Ammon's horn (tissue), 1 donor: ENCODE measurements around the gene GNB5.
A peak's percentile ranks its signal among the peaks of the same experiment; 100 is the strongest.
"Not testable (repeated sequence)": the region's sequence is repeated elsewhere in the genome, so short reads cannot be mapped to it uniquely, and the experiment has no call there.

Experiments
- DNase-seq: peaks from one replicate; pipeline ENCODE4 v3.0.0-alpha.2; 2016; ENCODE audit warnings: low spot score

GNB5 gene

GRCh38 chr15:52112203-52112750, 78.9 kb downstream of the GNB5 start:
- DNase-seq: no peak

- no peak for DNase-seq
Observed at GRCh38 chr15:52111517-52112202, 79.5 kb downstream of the GNB5 start.

- DNase-seq: no peak
Observed at GRCh38 chr15:52109559-52110451, 81.4 kb downstream of the GNB5 start.

- DNase-seq: no peak
Observed at GRCh38 chr15:52107238-52107637, 84.0 kb downstream of the GNB5 start.

GRCh38 chr15:52106641-52107040, 84.6 kb downstream of the GNB5 start:
- no peak for DNase-seq

GRCh38 chr15:52105846-52106245, 85.3 kb downstream of the GNB5 start:
- DNase-seq: peak; percentile 17

GRCh38 chr15:52104532-52105004, 86.6 kb downstream of the GNB5 start:
- no peak for DNase-seq

GRCh38 chr15:52103217-52104207, 87.7 kb downstream of the GNB5 start:
- peak; percentile 65 for DNase-seq

GRCh38 chr15:52102463-52102862, 88.7 kb downstream of the GNB5 start:
- no peak for DNase-seq

GRCh38 chr15:52101542-52102323, 89.5 kb downstream of the GNB5 start:
- no peak for DNase-seq

- DNase-seq: peak; percentile 42
Observed at GRCh38 chr15:52100807-52101442, 90.3 kb downstream of the GNB5 start.

- no peak for DNase-seq
Observed at GRCh38 chr15:52099651-52100272, 91.4 kb downstream of the GNB5 start.

GRCh38 chr15:52098323-52098722, 92.9 kb downstream of the GNB5 start:
- DNase-seq: no peak

GRCh38 chr15:52097180-52097579, 94.0 kb downstream of the GNB5 start:
- no peak for DNase-seq

GRCh38 chr15:52096536-52096935, 94.7 kb downstream of the GNB5 start:
- not testable (repeated sequence) for DNase-seq

- DNase-seq: no peak
Observed at GRCh38 chr15:52095597-52096262, 95.5 kb downstream of the GNB5 start.

GRCh38 chr15:52094811-52095584, 96.2 kb downstream of the GNB5 start:
- no peak for DNase-seq
